ENCODE results near the gene JADE3.
"Not testable (repeated sequence)": the region's sequence is repeated elsewhere in the genome, so short reads cannot be mapped to it uniquely, and the experiment has no call there.

JADE3 gene

GRCh38 chrX:46938589-46938988 is 26.4 kb downstream of the JADE3 start:
- DNase-seq: no peak

GRCh38 chrX:46941341-46941740 is 29.1 kb downstream of the JADE3 start:
- DNase-seq: no peak

GRCh38 chrX:46953137-46953527 is 40.9 kb downstream of the JADE3 start:
- DNase-seq: no peak

GRCh38 chrX:46953597-46953996 is 41.4 kb downstream of the JADE3 start:
- DNase-seq: no peak

- DNase-seq: no peak
Measured at GRCh38 chrX:46954716-46955115, 42.5 kb downstream of the JADE3 start.

- not testable (repeated sequence) for DNase-seq
Measured at GRCh38 chrX:46956589-46956988, 44.4 kb downstream of the JADE3 start.

- no peak for DNase-seq
Measured at GRCh38 chrX:46957297-46957696, 45.1 kb downstream of the JADE3 start.

- no peak for DNase-seq
Measured at GRCh38 chrX:46959101-46959500, 46.9 kb downstream of the JADE3 start.

GRCh38 chrX:46959985-46960700 is 47.9 kb downstream of the JADE3 start:
- no peak for DNase-seq

GRCh38 chrX:46961097-46961496 is 48.9 kb downstream of the JADE3 start:
- no peak for DNase-seq

GRCh38 chrX:46961574-46962283 is 49.5 kb downstream of the JADE3 start:
- DNase-seq: peak; percentile 28

GRCh38 chrX:46965125-46965758 is 53.0 kb downstream of the JADE3 start:
- DNase-seq: no peak

- DNase-seq: no peak
Measured at GRCh38 chrX:46967547-46967946, 55.3 kb downstream of the JADE3 start.

GRCh38 chrX:46977046-46977445 is 64.8 kb downstream of the JADE3 start:
- not testable (repeated sequence) for DNase-seq

- peak; percentile 44 for DNase-seq
Measured at GRCh38 chrX:46978341-46979291, 66.4 kb downstream of the JADE3 start.

GRCh38 chrX:46984705-46985104 is 72.5 kb downstream of the JADE3 start:
- DNase-seq: no peak

GRCh38 chrX:46989548-46989947 is 77.3 kb downstream of the JADE3 start:
- DNase-seq: no peak

GRCh38 chrX:46991664-46992063 is 79.4 kb downstream of the JADE3 start:
- DNase-seq: no peak

- no peak for DNase-seq
Measured at GRCh38 chrX:46992070-46992469, 79.8 kb downstream of the JADE3 start.

GRCh38 chrX:46994096-46994495 is 81.9 kb downstream of the JADE3 start:
- no peak for DNase-seq

GRCh38 chrX:47012131-47012530 is 99.9 kb downstream of the JADE3 start:
- DNase-seq: no peak

- no peak for DNase-seq
Measured at GRCh38 chrX:47026198-47026597, 114.0 kb downstream of the JADE3 start.

- DNase-seq: peak; percentile 37
Measured at GRCh38 chrX:47030339-47030738, 118.1 kb downstream of the JADE3 start.
